HepG2 (cell line): ENCODE measurements around the gene LTBR. TPM values are rescaled to one million over a fixed set of nuclear protein-coding genes. Genes with fewer than 3 reads are reported as not detected.

Source experiments
- IRF2 ChIP-seq: IDR thresholded peaks from 2 replicates; pipeline ENCODE4 v1.6.1; 2018; ENCODE audit warnings: missing genetic modification reagents, missing compliant biosample characterization
- MEIS1 ChIP-seq: sonication (generic); formaldehyde crosslinking; IDR thresholded peaks from 2 replicates; pipeline ENCODE4 v1.9.0; 2021; ENCODE audit warnings: mild to moderate bottlenecking, missing genetic modification reagents, moderate library complexity, borderline replicate concordance
- REXO4 ChIP-seq: sonication (generic); formaldehyde crosslinking; IDR thresholded peaks from 2 replicates; pipeline ENCODE4 v1.8.0; 2022; ENCODE audit warnings: missing genetic modification reagents, mild to moderate bottlenecking, borderline replicate concordance
- RORA ChIP-seq: sonication (generic); formaldehyde crosslinking; IDR thresholded peaks from 2 replicates; pipeline ENCODE4 v1.5.0; 2020; ENCODE audit warnings: mild to moderate bottlenecking, missing genetic modification reagents, moderate library complexity
- TOPORS ChIP-seq: sonication (generic); formaldehyde crosslinking; IDR thresholded peaks from 2 replicates; pipeline ENCODE4 v1.8.0; 2023; ENCODE audit warnings: mild to moderate bottlenecking, missing genetic modification reagents
- WIZ ChIP-seq: sonication (generic); formaldehyde crosslinking; IDR thresholded peaks from 2 replicates; pipeline ENCODE4 v1.5.1; 2020; ENCODE audit warnings: mild to moderate bottlenecking, missing genetic modification reagents
- ZNF556 ChIP-seq: sonication (generic); formaldehyde crosslinking; IDR thresholded peaks from 2 replicates; pipeline ENCODE4 v1.4.0; 2020; ENCODE audit warnings: mild to moderate bottlenecking, missing genetic modification reagents, borderline replicate concordance
- ZNF558 ChIP-seq: sonication (generic); formaldehyde crosslinking; IDR thresholded peaks from 2 replicates; pipeline ENCODE4 v1.9.0; 2022; ENCODE audit warnings: mild to moderate bottlenecking, missing genetic modification reagents, borderline replicate concordance
- ZNF564 ChIP-seq: sonication (generic); formaldehyde crosslinking; IDR thresholded peaks from 2 replicates; pipeline ENCODE4 v1.8.1; 2023; ENCODE audit warnings: mild to moderate bottlenecking, missing genetic modification reagents
- ZNF703 ChIP-seq: sonication (generic); formaldehyde crosslinking; IDR thresholded peaks from 2 replicates; pipeline ENCODE4 v1.5.1; 2020; ENCODE audit warnings: missing genetic modification reagents, mild to moderate bottlenecking, moderate library complexity, borderline replicate concordance
- ZZZ3 ChIP-seq: sonication (generic); formaldehyde crosslinking; IDR thresholded peaks from 2 replicates; pipeline ENCODE4 v1.4.0; 2020; ENCODE audit warnings: missing genetic modification reagents, mild to moderate bottlenecking, borderline replicate concordance
- polyA plus RNA-seq, 8 experiments: library from polyadenylated mRNA; depleted of rRNA in 3 of 8; stranded (reverse) in 7 of 8; unstranded in 1 of 8; fragments of >200 nt; fragmentation: Illumina TruSeq in 4 of 8; extraction: Trizol in 4 of 8; gene quantifications; 2 replicates each; pipeline versions ENCODE4 v1.2.1 to v1.2.3, GENCODE V29; 2011 to 2016; ENCODE audit warnings: low read depth in 4 of 8, missing spikeins in 1 of 8, mixed read lengths in 1 of 8; ENCODE audit not compliant: insufficient read depth in 1 of 8
- total RNA-seq, 5 experiments: library from RNA; depleted of rRNA; stranded (reverse); fragments of >200 nt; fragmentation: Illumina TruSeq; extraction: Trizol; gene quantifications; 2 replicates each; pipeline ENCODE4 v1.2.3, GENCODE V29; 2016; ENCODE audit warnings: low read depth in 1 of 5
- TF ChIP-seq, protein P1 (sequence below): sonication (generic); IDR thresholded peaks from 2 replicates; pipeline ENCODE4 v1.6.1; 2016; ENCODE audit warnings: low read depth, borderline replicate concordance
- TF ChIP-seq, protein P2 (sequence below): sonication (generic); formaldehyde crosslinking; IDR thresholded peaks from 2 replicates; pipeline ENCODE4 v1.5.0; 2020; ENCODE audit warnings: missing genetic modification reagents, mild to moderate bottlenecking, borderline replicate concordance
- TF ChIP-seq, protein P3 (sequence below): IDR thresholded peaks from 2 replicates; pipeline ENCODE4 v1.6.1; 2016; ENCODE audit warnings: low read depth, control low read depth
- TF ChIP-seq, protein P4 (sequence below): sonication (generic); formaldehyde crosslinking; IDR thresholded peaks from 2 replicates; pipeline ENCODE4 v1.4.0; 2020; ENCODE audit warnings: missing genetic modification reagents
- TF ChIP-seq, protein P5 (sequence below): sonication (generic); formaldehyde crosslinking; IDR thresholded peaks from 2 replicates; pipeline ENCODE4 v1.4.0; 2020; ENCODE audit warnings: missing genetic modification reagents
- TF ChIP-seq, protein P6 (sequence below): sonication (generic); formaldehyde crosslinking; IDR thresholded peaks from 2 replicates; pipeline ENCODE4 v1.8.0; 2022; ENCODE audit warnings: mild to moderate bottlenecking, missing genetic modification reagents, borderline replicate concordance
- TF ChIP-seq, protein P7 (sequence below): sonication (generic); formaldehyde crosslinking; IDR thresholded peaks from 2 replicates; pipeline ENCODE4 v1.5.1; 2020; ENCODE audit warnings: missing genetic modification reagents, mild to moderate bottlenecking, borderline replicate concordance
- TF ChIP-seq, protein P8 (sequence below): IDR thresholded peaks from 2 replicates; pipeline ENCODE4 v1.6.1; 2012; ENCODE audit warnings: inconsistent platforms

Gene LTBR
- total and polyA plus RNA-seq, 2 of the 13 experiments (the other 11 are each of a cell fraction or from before 2014, with no cell fraction given): 31.4 to 34.8 TPM

DNA sequence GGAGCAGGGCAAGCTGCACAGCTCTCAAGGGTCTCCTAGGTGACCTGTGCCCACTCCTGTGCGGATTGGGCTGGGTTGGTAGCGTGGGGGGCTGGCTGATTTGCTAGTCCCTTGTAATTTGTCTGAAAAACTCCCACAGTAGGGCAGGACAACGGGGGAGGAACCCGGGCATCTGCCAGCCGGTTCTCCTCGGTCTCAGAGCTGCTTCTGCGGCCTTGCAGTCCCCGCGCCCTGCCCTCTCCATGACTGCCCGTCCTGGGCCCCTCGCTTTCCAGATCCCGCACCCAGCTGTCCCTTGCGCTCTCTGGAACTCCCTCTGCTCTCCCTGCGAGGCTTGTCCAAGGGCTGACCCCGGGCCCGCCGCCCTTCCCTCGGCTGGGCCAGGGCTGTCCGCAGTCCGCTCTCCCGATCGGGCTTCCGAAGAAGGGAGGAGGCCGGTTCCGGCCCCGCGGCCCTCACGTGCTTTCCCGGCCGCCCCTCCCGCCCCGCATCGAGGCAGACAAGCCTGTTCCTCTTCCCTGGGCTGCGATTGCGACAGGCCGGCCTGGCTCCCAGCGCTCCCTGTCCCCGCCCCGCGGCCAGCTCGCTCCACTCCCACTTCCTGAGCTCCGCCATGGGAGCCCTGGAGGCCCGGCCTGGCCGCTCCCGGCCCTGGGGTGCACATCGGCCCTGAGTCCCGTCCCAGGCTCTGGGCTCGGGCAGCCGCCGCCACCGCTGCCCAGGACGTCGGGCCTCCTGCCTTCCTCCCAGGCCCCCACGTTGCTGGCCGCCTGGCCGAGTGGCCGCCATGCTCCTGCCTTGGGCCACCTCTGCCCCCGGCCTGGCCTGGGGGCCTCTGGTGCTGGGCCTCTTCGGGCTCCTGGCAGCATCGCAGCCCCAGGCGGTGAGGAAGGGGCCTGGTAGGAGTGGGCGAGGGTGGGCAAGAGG is at the start of gene LTBR (continued):
- TF ChIP-seq REXO4 (CRISPR knock-in tag) (peak; percentile 91), MEIS1 (CRISPR knock-in tag) (peak; percentile 66; the same call in 1 of the 2 replicates), ZNF556 (CRISPR knock-in tag) (peak; percentile 76), ZZZ3 (CRISPR knock-in tag) (peak; percentile 92), WIZ (0 out of 2 replicates have a peak, but pooled peaks have one; percentile 46), IRF2 (CRISPR knock-in tag) (peak; percentile 88), ZNF564 (CRISPR knock-in tag) (peak; percentile 95), TOPORS (CRISPR knock-in tag) (peak; percentile 96), RORA (CRISPR knock-in tag) (no peak), ZNF703 (CRISPR knock-in tag) (peak; percentile 82), ZNF558 (CRISPR knock-in tag) (peak; percentile 84; the same call in 1 of the 2 replicates)
- TF ChIP-seq, protein P1, sequence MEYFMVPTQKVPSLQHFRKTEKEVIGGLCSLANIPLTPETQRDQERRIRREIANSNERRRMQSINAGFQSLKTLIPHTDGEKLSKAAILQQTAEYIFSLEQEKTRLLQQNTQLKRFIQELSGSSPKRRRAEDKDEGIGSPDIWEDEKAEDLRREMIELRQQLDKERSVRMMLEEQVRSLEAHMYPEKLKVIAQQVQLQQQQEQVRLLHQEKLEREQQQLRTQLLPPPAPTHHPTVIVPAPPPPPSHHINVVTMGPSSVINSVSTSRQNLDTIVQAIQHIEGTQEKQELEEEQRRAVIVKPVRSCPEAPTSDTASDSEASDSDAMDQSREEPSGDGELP: peak; percentile 48; the same call in 1 of the 2 replicates
- TF ChIP-seq, protein P2, sequence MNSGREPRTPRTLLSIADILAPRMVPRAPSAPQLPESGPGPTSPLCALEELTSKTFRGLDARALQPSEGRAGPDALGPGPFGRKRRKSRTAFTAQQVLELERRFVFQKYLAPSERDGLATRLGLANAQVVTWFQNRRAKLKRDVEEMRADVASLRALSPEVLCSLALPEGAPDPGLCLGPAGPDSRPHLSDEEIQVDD: peak; percentile 64; the same call in 1 of the 2 replicates
- TF ChIP-seq, protein P3, sequence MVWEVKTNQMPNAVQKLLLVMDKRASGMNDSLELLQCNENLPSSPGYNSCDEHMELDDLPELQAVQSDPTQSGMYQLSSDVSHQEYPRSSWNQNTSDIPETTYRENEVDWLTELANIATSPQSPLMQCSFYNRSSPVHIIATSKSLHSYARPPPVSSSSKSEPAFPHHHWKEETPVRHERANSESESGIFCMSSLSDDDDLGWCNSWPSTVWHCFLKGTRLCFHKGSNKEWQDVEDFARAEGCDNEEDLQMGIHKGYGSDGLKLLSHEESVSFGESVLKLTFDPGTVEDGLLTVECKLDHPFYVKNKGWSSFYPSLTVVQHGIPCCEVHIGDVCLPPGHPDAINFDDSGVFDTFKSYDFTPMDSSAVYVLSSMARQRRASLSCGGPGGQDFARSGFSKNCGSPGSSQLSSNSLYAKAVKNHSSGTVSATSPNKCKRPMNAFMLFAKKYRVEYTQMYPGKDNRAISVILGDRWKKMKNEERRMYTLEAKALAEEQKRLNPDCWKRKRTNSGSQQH (CRISPR knock-in tag): peak; percentile 88; the same call in 1 of the 2 replicates
- TF ChIP-seq, protein P4, sequence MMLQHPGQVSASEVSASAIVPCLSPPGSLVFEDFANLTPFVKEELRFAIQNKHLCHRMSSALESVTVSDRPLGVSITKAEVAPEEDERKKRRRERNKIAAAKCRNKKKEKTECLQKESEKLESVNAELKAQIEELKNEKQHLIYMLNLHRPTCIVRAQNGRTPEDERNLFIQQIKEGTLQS: 0 out of 2 replicates have a peak, but pooled peaks have one; percentile 45
- TF ChIP-seq, protein P5, sequence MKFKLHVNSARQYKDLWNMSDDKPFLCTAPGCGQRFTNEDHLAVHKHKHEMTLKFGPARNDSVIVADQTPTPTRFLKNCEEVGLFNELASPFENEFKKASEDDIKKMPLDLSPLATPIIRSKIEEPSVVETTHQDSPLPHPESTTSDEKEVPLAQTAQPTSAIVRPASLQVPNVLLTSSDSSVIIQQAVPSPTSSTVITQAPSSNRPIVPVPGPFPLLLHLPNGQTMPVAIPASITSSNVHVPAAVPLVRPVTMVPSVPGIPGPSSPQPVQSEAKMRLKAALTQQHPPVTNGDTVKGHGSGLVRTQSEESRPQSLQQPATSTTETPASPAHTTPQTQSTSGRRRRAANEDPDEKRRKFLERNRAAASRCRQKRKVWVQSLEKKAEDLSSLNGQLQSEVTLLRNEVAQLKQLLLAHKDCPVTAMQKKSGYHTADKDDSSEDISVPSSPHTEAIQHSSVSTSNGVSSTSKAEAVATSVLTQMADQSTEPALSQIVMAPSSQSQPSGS (CRISPR knock-in tag): peak; percentile 53
- TF ChIP-seq, protein P6, sequence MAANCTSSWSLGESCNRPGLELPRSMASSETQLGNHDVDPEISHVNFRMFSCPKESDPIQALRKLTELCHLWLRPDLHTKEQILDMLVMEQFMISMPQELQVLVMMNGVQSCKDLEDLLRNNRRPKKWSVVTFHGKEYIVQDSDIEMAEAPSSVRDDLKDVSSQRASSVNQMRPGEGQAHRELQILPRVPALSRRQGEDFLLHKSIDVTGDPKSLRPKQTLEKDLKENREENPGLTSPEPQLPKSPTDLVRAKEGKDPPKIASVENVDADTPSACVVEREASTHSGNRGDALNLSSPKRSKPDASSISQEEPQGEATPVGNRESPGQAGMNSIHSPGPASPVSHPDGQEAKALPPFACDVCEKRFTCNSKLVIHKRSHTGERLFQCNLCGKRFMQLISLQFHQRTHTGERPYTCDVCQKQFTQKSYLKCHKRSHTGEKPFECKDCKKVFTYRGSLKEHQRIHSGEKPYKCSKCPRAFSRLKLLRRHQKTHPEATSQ (CRISPR knock-in tag): peak; percentile 90
- TF ChIP-seq, protein P7, sequence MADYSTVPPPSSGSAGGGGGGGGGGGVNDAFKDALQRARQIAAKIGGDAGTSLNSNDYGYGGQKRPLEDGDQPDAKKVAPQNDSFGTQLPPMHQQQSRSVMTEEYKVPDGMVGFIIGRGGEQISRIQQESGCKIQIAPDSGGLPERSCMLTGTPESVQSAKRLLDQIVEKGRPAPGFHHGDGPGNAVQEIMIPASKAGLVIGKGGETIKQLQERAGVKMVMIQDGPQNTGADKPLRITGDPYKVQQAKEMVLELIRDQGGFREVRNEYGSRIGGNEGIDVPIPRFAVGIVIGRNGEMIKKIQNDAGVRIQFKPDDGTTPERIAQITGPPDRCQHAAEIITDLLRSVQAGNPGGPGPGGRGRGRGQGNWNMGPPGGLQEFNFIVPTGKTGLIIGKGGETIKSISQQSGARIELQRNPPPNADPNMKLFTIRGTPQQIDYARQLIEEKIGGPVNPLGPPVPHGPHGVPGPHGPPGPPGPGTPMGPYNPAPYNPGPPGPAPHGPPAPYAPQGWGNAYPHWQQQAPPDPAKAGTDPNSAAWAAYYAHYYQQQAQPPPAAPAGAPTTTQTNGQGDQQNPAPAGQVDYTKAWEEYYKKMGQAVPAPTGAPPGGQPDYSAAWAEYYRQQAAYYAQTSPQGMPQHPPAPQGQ (CRISPR knock-in tag): peak; percentile 60; the same call in 1 of the 2 replicates
- TF ChIP-seq, protein P8, sequence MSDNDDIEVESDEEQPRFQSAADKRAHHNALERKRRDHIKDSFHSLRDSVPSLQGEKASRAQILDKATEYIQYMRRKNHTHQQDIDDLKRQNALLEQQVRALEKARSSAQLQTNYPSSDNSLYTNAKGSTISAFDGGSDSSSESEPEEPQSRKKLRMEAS: peak; percentile 97
